Osteoblast (primary cell): Measurements from ENCODE around the gene NRTN. TPM values are rescaled to one million over a fixed set of nuclear protein-coding genes. Genes with fewer than 3 reads are reported as not detected.

Source experiments
- DNase-seq: peaks from one replicate; pipeline ENCODE4 v3.0.0; 2011; ENCODE audit warnings: low spot score, mixed read lengths; ENCODE audit not compliant: insufficient read length; ENCODE audit errors: missing footprints
- H2AFZ ChIP-seq: 2 replicates; pipeline ENCODE4 v1.6.0; 2011; ENCODE audit warnings: mild to moderate bottlenecking, low read length
- H3K27ac ChIP-seq: 2 replicates; pipeline ENCODE4 v1.5.1; 2011; ENCODE audit warnings: mild to moderate bottlenecking, low read depth, low read length, moderate library complexity
- H3K27me3 ChIP-seq: 2 replicates; pipeline ENCODE4 v1.6.0; 2012; ENCODE audit warnings: mild to moderate bottlenecking, control low read depth, inconsistent platforms, low read length, moderate library complexity; ENCODE audit not compliant: insufficient read depth
- H3K36me3 ChIP-seq: 2 replicates; pipeline ENCODE4 v1.5.1; 2011; ENCODE audit warnings: mild to moderate bottlenecking, low read length, control low read depth, moderate library complexity; ENCODE audit not compliant: insufficient read depth
- H3K4me1 ChIP-seq: 2 replicates; pipeline ENCODE4 v1.5.1; 2011; ENCODE audit warnings: mild to moderate bottlenecking, low read length, control low read depth, moderate library complexity; ENCODE audit not compliant: insufficient read depth
- H3K4me2 ChIP-seq: 2 replicates; pipeline ENCODE4 v1.6.0; 2011; ENCODE audit warnings: mild to moderate bottlenecking, low read length; ENCODE audit not compliant: insufficient read depth
- H3K4me3 ChIP-seq: fragments of 200-600 bp; sonication (generic); 3 replicates; pipeline ENCODE4 v1.5.1; 2012; ENCODE audit warnings: mild to moderate bottlenecking, low read length, inconsistent platforms; ENCODE audit not compliant: insufficient read depth
- H3K79me2 ChIP-seq: 2 replicates; pipeline ENCODE4 v1.6.0; 2012; ENCODE audit warnings: mild to moderate bottlenecking, low read length, control low read depth, inconsistent platforms; ENCODE audit not compliant: insufficient read depth
- H3K9me3 ChIP-seq: 2 replicates; pipeline ENCODE4 v1.5.1; 2011; ENCODE audit warnings: low read depth, low read length, control low read depth
- H4K20me1 ChIP-seq: 2 replicates; pipeline ENCODE4 v1.6.0; 2012; ENCODE audit warnings: mild to moderate bottlenecking, low read length, control low read depth; ENCODE audit not compliant: insufficient read depth
- CTCF ChIP-seq: IDR thresholded peaks from 2 replicates; pipeline ENCODE4 v1.5.1; 2011; ENCODE audit warnings: mild to moderate bottlenecking, low read depth, low read length, moderate library complexity; ENCODE audit errors: extremely low read depth
- total RNA-seq: library from RNA; depleted of rRNA; stranded (reverse); fragments of >200 nt; gene quantifications from 2 replicates; pipeline ENCODE4 v1.2.3, GENCODE V29; 2012

The NRTN gene, protein sequence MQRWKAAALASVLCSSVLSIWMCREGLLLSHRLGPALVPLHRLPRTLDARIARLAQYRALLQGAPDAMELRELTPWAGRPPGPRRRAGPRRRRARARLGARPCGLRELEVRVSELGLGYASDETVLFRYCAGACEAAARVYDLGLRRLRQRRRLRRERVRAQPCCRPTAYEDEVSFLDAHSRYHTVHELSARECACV
- not detected in 2 replicates for total RNA-seq

- no peaks in the 10 kb centered on the region for H3K79me2 ChIP-seq
- peaks cover 5% of the 10 kb centered on the region for H3K4me1 ChIP-seq
- H4K20me1 ChIP-seq, result no peaks in the 10 kb centered on the region
- no peak within 1 kb of the TSS for H3K27ac ChIP-seq
- peaks cover 29% of the 10 kb centered on the region for H3K27me3 ChIP-seq
- H2AFZ ChIP-seq, result no peak within 1 kb of the TSS
- no peak for TF ChIP-seq CTCF
- no peak for DNase-seq
- no peaks in the 10 kb centered on the region for H3K36me3 ChIP-seq
- H3K4me2 ChIP-seq, result peak within 1 kb of the TSS; percentile 78
- H3K4me3 ChIP-seq, result peak within 1 kb of the TSS; percentile 61
- H3K9me3 ChIP-seq, result no peaks in the 10 kb centered on the region
Measured at GRCh38 chr19:5804516-5805461, at the start of gene NRTN. TSS of gene NRTN (plus strand) at chr19:5805067. CDS start at chr19:5824166, 19,099 bp downstream.

- no peaks in the 10 kb centered on the region for H3K27me3 ChIP-seq
- H4K20me1 ChIP-seq, result no peaks in the 10 kb centered on the region
- no peak overlapping the region for H3K4me2 ChIP-seq
- no peaks in the 10 kb centered on the region for H3K4me1 ChIP-seq
- TF ChIP-seq CTCF, result no peak
- no peaks in the 10 kb centered on the region for H3K79me2 ChIP-seq
- no peak overlapping the region for H3K27ac ChIP-seq
- no peaks in the 10 kb centered on the region for H3K36me3 ChIP-seq
- H2AFZ ChIP-seq, result no peak overlapping the region
- no peak for DNase-seq
- no peak overlapping the region for H3K4me3 ChIP-seq
- H3K9me3 ChIP-seq, result no peaks in the 10 kb centered on the region
Measured at GRCh38 chr19:5762608-5763217, 42.2 kb upstream of the NRTN start.

- H3K4me1 ChIP-seq, result no peaks in the 10 kb centered on the region
- no peak for TF ChIP-seq CTCF
- H3K36me3 ChIP-seq, result no peaks in the 10 kb centered on the region
- H3K4me2 ChIP-seq, result no peak overlapping the region
- no peaks in the 10 kb centered on the region for H3K27me3 ChIP-seq
- no peaks in the 10 kb centered on the region for H3K79me2 ChIP-seq
- H2AFZ ChIP-seq, result no peak overlapping the region
- H3K9me3 ChIP-seq, result no peaks in the 10 kb centered on the region
- no peak overlapping the region for H3K4me3 ChIP-seq
- H3K27ac ChIP-seq, result no peak overlapping the region
- no peaks in the 10 kb centered on the region for H4K20me1 ChIP-seq
- no peak for DNase-seq
Measured at GRCh38 chr19:5765220-5765619, 39.6 kb upstream of the NRTN start.

GRCh38 chr19:5767949-5768348 lies 36.9 kb upstream of the NRTN start:
- no peak overlapping the region for H3K4me2 ChIP-seq
- no peaks in the 10 kb centered on the region for H3K79me2 ChIP-seq
- H3K27ac ChIP-seq, result no peak overlapping the region
- H3K27me3 ChIP-seq, result no peaks in the 10 kb centered on the region
- H4K20me1 ChIP-seq, result no peaks in the 10 kb centered on the region
- no peak for TF ChIP-seq CTCF
- H3K4me1 ChIP-seq, result no peaks in the 10 kb centered on the region
- no peak overlapping the region for H3K4me3 ChIP-seq
- H3K9me3 ChIP-seq, result no peaks in the 10 kb centered on the region
- peak; percentile 23 for DNase-seq
- H3K36me3 ChIP-seq, result no peaks in the 10 kb centered on the region
- no peak overlapping the region for H2AFZ ChIP-seq
